Left lung (tissue), 10 donors: ENCODE data around the gene ANO1. TPM values are rescaled to one million over a fixed set of nuclear protein-coding genes. Genes with fewer than 3 reads are reported as not detected.

Source experiments
- ATAC-seq: fragments of 200-7000 bp; cut with Tn5 transposase; one replicate; pipeline ENCODE4 v1.9.1; 2020; ENCODE audit warnings: moderate library complexity
- DNase-seq, 4 donors: peaks; one replicate each; pipeline ENCODE4 v3.0.0-alpha.2; 2013 to 2020
- H3K27ac ChIP-seq, 2 donors: fragments of 200-600 bp; sonication (generic) in 1 of 2; one replicate each; pipeline versions ENCODE4 v1.5.0 to v1.8.0; 2020 to 2021
- H3K27me3 ChIP-seq, 2 donors: fragments of 200-600 bp; sonication (generic) in 1 of 2; one replicate each; pipeline versions ENCODE4 v1.5.0 to v1.8.0; 2020 to 2021
- H3K36me3 ChIP-seq, 2 donors: fragments of 200-600 bp; sonication (generic) in 1 of 2; one replicate each; pipeline versions ENCODE4 v1.5.0 to v1.8.0; 2020 to 2021
- H3K4me1 ChIP-seq, 2 donors: fragments of 200-600 bp; one replicate each; pipeline ENCODE4 v1.8.0; 2021
- H3K4me3 ChIP-seq, 2 donors: fragments of 200-600 bp; sonication (generic) in 1 of 2; one replicate each; pipeline versions ENCODE4 v1.5.0 to v1.8.0; 2020 to 2021; ENCODE audit warnings: mild to moderate bottlenecking in 1 of 2
- H3K9me3 ChIP-seq, 2 donors: fragments of 200-600 bp; sonication (generic) in 1 of 2; one replicate each; pipeline versions ENCODE4 v1.5.0 to v1.8.0; 2020 to 2021
- CTCF ChIP-seq, 2 donors: fragments of 200-600 bp; sonication (generic) in 1 of 2; IDR thresholded peaks; one replicate each; pipeline versions ENCODE4 v1.5.0 to v1.8.0; 2021; ENCODE audit warnings: antibody characterized with exemption in 2 of 2
- intact Hi-C, 2 donors: fragments of 100-400 bp; cut with DNase I; formaldehyde crosslinking; loops; one replicate each; pipeline versions ENCODE4 v1.11.2 to v1.14.2; 2022
- polyA plus RNA-seq, 6 donors: library from polyadenylated mRNA; unstranded; fragments of 120-200 nt; gene quantifications; one replicate each; pipeline ENCODE4 v1.2.1, GENCODE V29; 2013; ENCODE audit not compliant: insufficient read length in 6 of 6
- total RNA-seq, 2 donors: library from RNA; stranded (reverse); fragmentation: NEBNext Ultra II Directional; extraction: Animal tissue kit (Norgen Biotek cat#: 25700); gene quantifications; one replicate each; pipeline ENCODE4 v1.2.1, GENCODE V29; 2021
- donor health status: DM: no; HTN: yes; CAD: no.
- donor health status: DM: no; HTN: no; CAD: no.

Gene ANO1
- total and polyA plus RNA-seq, 8 donors, result 4.9 to 13.2 (median 7.0) TPM

- Histone ChIP-seq H3K27ac (no peak overlapping the region), H3K4me3 (no peak overlapping the region), H3K27me3 (peaks cover 0 to 9% of the 10 kb centered on the region in 2 donors), H3K4me1 (no peaks in the 10 kb centered on the region), H3K36me3 (no peaks in the 10 kb centered on the region), H3K9me3 (no peaks in the 10 kb centered on the region)
- no peak for TF ChIP-seq CTCF (IDR thresholded peaks at IDR 0.05)
- intact Hi-C loops, result no loop called here
- no peak for ATAC-seq
- DNase-seq, result peak in 1 of 4 donors; percentile 23
These were observed 39.5 kb downstream of the ANO1 start for GRCh38 chr11:70117567-70118145.

- ATAC-seq (no peak), DNase-seq (no peak)
- TF ChIP-seq CTCF (IDR thresholded peaks at IDR 0.05), result no peak
- H3K4me3 ChIP-seq, result no peak overlapping the region
- H3K27ac ChIP-seq, result no peak overlapping the region
- no peaks in the 10 kb centered on the region for H3K36me3 ChIP-seq
- H3K4me1 ChIP-seq, result no peaks in the 10 kb centered on the region
- no peaks in the 10 kb centered on the region for H3K9me3 ChIP-seq
- peaks cover 0 to 13% of the 10 kb centered on the region in 2 donors for H3K27me3 ChIP-seq
- intact Hi-C loops, result no loop called here
These were observed 40.5 kb downstream of the ANO1 start for GRCh38 chr11:70118642-70119041.

- no peak for TF ChIP-seq CTCF (IDR thresholded peaks at IDR 0.05)
- H3K27ac ChIP-seq, result no peak overlapping the region
- ATAC-seq, result no peak
These were observed 41.4 kb downstream of the ANO1 start for GRCh38 chr11:70119502-70119901.

GRCh38 chr11:70120674-70121073, 42.6 kb downstream of the ANO1 start:
- no peak overlapping the region for H3K27ac ChIP-seq
- TF ChIP-seq CTCF (IDR thresholded peaks at IDR 0.05), result no peak
- H3K27me3 ChIP-seq, result peaks cover 0 to 13% of the 10 kb centered on the region in 2 donors
- ATAC-seq, result no peak
- intact Hi-C loops, result no loop called here
- H3K4me1 ChIP-seq, result no peaks in the 10 kb centered on the region
- no peaks in the 10 kb centered on the region for H3K9me3 ChIP-seq
- no peak overlapping the region for H3K4me3 ChIP-seq
- H3K36me3 ChIP-seq, result no peaks in the 10 kb centered on the region
- DNase-seq, result peak in 1 of 4 donors; percentile 53

More at GRCh38 chr11:70119502-70119901, 41.4 kb downstream of the ANO1 start:
- Histone ChIP-seq H3K9me3 (no peaks in the 10 kb centered on the region), H3K36me3 (no peaks in the 10 kb centered on the region), H3K27me3 (peaks cover 0 to 13% of the 10 kb centered on the region in 2 donors), H3K4me1 (no peaks in the 10 kb centered on the region), H3K4me3 (no peak overlapping the region)
- DNase-seq, result no peak
- intact Hi-C loops, result no loop called here

- no peak overlapping the region for H3K27ac ChIP-seq
- no peak for TF ChIP-seq CTCF (IDR thresholded peaks at IDR 0.05)
- ATAC-seq (no peak), DNase-seq (no peak)
- intact Hi-C loops, result no loop called here
- no peak overlapping the region for H3K4me3 ChIP-seq
- no peaks in the 10 kb centered on the region for H3K36me3 ChIP-seq
- no peaks in the 10 kb centered on the region for H3K4me1 ChIP-seq
- H3K9me3 ChIP-seq, result no peaks in the 10 kb centered on the region
- peaks cover 0 to 13% of the 10 kb centered on the region in 2 donors for H3K27me3 ChIP-seq
These were observed 44.5 kb downstream of the ANO1 start for GRCh38 chr11:70122490-70123198.
